Activated CD4-positive, alpha-beta T cell treated with anti-CD3 and anti-CD28 coated beads, Interleukin-10, Interleukin-2, amounts not matched to agents 100 ng/mL and 50 ng/mL, durations not matched to agents 16 hours and 8 hours (primary cell): ENCODE data around the gene IARS1.

Experiments
- DNase-seq: peaks from one replicate; pipeline ENCODE4 v3.0.0-alpha.2; 2020

Gene IARS1

GRCh38 chr9:92295240-92295790 lies 1.8 kb upstream of the IARS1 start:
- DNase-seq: no peak

- DNase-seq: peak; percentile 31
Observed at GRCh38 chr9:92294297-92294676, 790 bp upstream of the IARS1 start.

- no peak for DNase-seq
Observed at GRCh38 chr9:92293075-92293354, 482 bp downstream of the IARS1 start.

GRCh38 chr9:92292338-92293074 lies 991 bp downstream of the IARS1 start:
- DNase-seq: no peak

GRCh38 chr9:92291577-92291976 lies 1.9 kb downstream of the IARS1 start:
- no peak for DNase-seq

GRCh38 chr9:92290785-92291429 lies 2.6 kb downstream of the IARS1 start:
- DNase-seq: no peak

GRCh38 chr9:92289708-92290390 lies 3.6 kb downstream of the IARS1 start:
- no peak for DNase-seq

GRCh38 chr9:92279302-92279701 lies 14.2 kb downstream of the IARS1 start:
- no peak for DNase-seq

- DNase-seq: no peak
Observed at GRCh38 chr9:92278110-92278509, 15.4 kb downstream of the IARS1 start.

- DNase-seq: peak; percentile 22
Observed at GRCh38 chr9:92276331-92277032, 17.0 kb downstream of the IARS1 start.

GRCh38 chr9:92275541-92275940 lies 18.0 kb downstream of the IARS1 start:
- DNase-seq: no peak

GRCh38 chr9:92270511-92270910 lies 23.0 kb downstream of the IARS1 start:
- no peak for DNase-seq

- no peak for DNase-seq
Observed at GRCh38 chr9:92266486-92266885, 27.0 kb downstream of the IARS1 start.

- no peak for DNase-seq
Observed at GRCh38 chr9:92265154-92265553, 28.3 kb downstream of the IARS1 start.

- no peak for DNase-seq
Observed at GRCh38 chr9:92263131-92263530, 30.4 kb downstream of the IARS1 start.

- no peak for DNase-seq
Observed at GRCh38 chr9:92257327-92257726, 36.2 kb downstream of the IARS1 start.

GRCh38 chr9:92254381-92255337 lies 38.8 kb downstream of the IARS1 start:
- no peak for DNase-seq

GRCh38 chr9:92253656-92254055 lies 39.8 kb downstream of the IARS1 start:
- DNase-seq: no peak

- DNase-seq: no peak
Observed at GRCh38 chr9:92247981-92248380, 45.5 kb downstream of the IARS1 start.

- no peak for DNase-seq
Observed at GRCh38 chr9:92247296-92247695, 46.2 kb downstream of the IARS1 start.

GRCh38 chr9:92245005-92245797 lies 48.3 kb downstream of the IARS1 start:
- no peak for DNase-seq
